ENCODE data around the gene DAZAP2. TPM values are rescaled to one million over a fixed set of nuclear protein-coding genes. Genes with fewer than 3 reads are reported as not detected.

The DAZAP2 gene
- total RNA-seq, 1 donor from 2014 or later: 48.4 TPM

DNA sequence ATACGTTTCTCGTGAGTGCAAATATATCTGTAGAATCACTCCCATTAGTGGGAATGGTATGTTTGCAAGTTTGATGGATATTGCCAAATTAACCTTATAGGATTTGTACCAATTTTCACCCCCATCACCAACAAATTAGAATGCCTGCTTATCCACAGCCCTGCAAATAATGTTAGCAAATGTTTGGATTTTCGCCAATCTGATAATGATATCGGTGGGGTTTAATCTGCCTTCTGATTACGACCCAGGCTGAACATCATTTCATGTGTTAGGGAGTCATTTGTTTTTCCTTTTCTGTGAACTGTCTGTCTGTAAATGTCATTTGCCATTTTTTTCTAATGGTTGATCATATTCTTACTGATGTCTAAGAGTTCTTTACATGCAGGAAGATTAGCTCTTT is 4.1 kb upstream of the DAZAP2 start:
- Mint-ChIP-seq H3K36me3 (no peaks in the 10 kb centered on the region), H3K27me3 (ENCODE audit: insufficient read depth, low read depth) (no peaks in the 10 kb centered on the region), H3K4me1 (peaks cover 7% of the 10 kb centered on the region), H3K4me3 (no peak overlapping the region), H3K27ac (no peak overlapping the region), H3K9me3 (no peaks in the 10 kb centered on the region)
- Histone ChIP-seq H3K27me3 (no peaks in the 10 kb centered on the region), H3K4me2 (no peak overlapping the region), H3K79me2 (ENCODE audit: low read depth) (peaks cover 3% of the 10 kb centered on the region), H3K9me3 (ENCODE audit: low read depth) (no peaks in the 10 kb centered on the region), H3K4me3 (no peak overlapping the region), H3K9ac (no peak overlapping the region), H3F3A (ENCODE audit: low read depth) (peaks cover 16% of the 10 kb centered on the region), H4K20me1 (ENCODE audit: low read depth) (no peaks in the 10 kb centered on the region), H3K36me3 (no peaks in the 10 kb centered on the region), H2AFZ (replicated peaks) (no peak overlapping the region), H3K4me1 (peaks cover 3% of the 10 kb centered on the region), H3K27ac (no peak overlapping the region)
- TF ChIP-seq CTCF (IDR thresholded peaks at IDR 0.05): no peak
- no peak for TF ChIP-seq EZH2 (IDR thresholded peaks at IDR 0.05)
- no peak for TF ChIP-seq EZH2phosphoT487 (IDR thresholded peaks at IDR 0.05)
- DNase-seq (ENCODE audit: low spot score): no peak

- no peaks in the 10 kb centered on the region for H3K27me3 ChIP-seq
- peak overlapping the region; percentile 96 for H3K4me3 Mint-ChIP-seq
- no peak overlapping the region for H3K27ac ChIP-seq
- no peaks in the 10 kb centered on the region for H3K9me3 ChIP-seq (ENCODE audit: low read depth)
- peak overlapping the region; percentile 51 for H2AFZ ChIP-seq (replicated peaks)
- H3F3A ChIP-seq (ENCODE audit: low read depth): peaks cover 20% of the 10 kb centered on the region
- peaks cover 14% of the 10 kb centered on the region for H3K36me3 Mint-ChIP-seq
- TF ChIP-seq EZH2 (IDR thresholded peaks at IDR 0.05) (no peak), CTCF (IDR thresholded peaks at IDR 0.05) (no peak), EZH2phosphoT487 (IDR thresholded peaks at IDR 0.05) (no peak)
- H3K36me3 ChIP-seq: peaks cover 4% of the 10 kb centered on the region
- peak overlapping the region; percentile 97 for H3K4me3 ChIP-seq
- no peaks in the 10 kb centered on the region for H3K27me3 Mint-ChIP-seq (ENCODE audit: insufficient read depth, low read depth)
- peaks cover 12% of the 10 kb centered on the region for H3K79me2 ChIP-seq (ENCODE audit: low read depth)
- peaks cover 14% of the 10 kb centered on the region for H3K4me1 Mint-ChIP-seq
- no peaks in the 10 kb centered on the region for H4K20me1 ChIP-seq (ENCODE audit: low read depth)
- peaks cover 3% of the 10 kb centered on the region for H3K4me1 ChIP-seq
- H3K27ac Mint-ChIP-seq: peak overlapping the region; percentile 35
- no peaks in the 10 kb centered on the region for H3K9me3 Mint-ChIP-seq
- DNase-seq (ENCODE audit: low spot score): no peak
- H3K4me2 ChIP-seq: peak overlapping the region; percentile 79
- H3K9ac ChIP-seq: no peak overlapping the region
These were observed 553 bp upstream of the DAZAP2 start for GRCh38 chr12:51238037-51238509.

DNA sequence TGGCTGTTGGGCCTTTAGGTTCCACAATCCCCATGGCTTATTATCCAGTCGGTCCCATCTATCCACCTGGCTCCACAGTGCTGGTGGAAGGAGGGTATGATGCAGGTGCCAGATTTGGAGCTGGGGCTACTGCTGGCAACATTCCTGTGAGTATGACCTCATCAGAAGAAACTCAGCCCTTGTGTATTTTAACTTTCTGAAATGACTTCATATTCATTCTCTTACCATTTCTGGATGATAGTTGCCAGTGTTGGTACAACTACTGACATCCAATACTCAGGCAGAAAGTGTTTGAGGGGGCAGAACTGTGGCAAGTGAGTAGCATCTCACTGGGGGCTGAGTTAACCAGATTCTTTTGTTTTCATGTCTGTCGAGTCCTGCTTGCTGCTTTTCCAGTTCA is 2.3 kb downstream of the DAZAP2 start:
- Mint-ChIP-seq H3K27ac (no peak overlapping the region), H3K36me3 (peaks cover 17% of the 10 kb centered on the region), H3K9me3 (no peaks in the 10 kb centered on the region), H3K4me3 (peak overlapping the region; percentile 96), H3K4me1 (peaks cover 17% of the 10 kb centered on the region), H3K27me3 (ENCODE audit: insufficient read depth, low read depth) (no peaks in the 10 kb centered on the region)
- no peak overlapping the region for H3K9ac ChIP-seq
- H3K4me1 ChIP-seq: peaks cover 3% of the 10 kb centered on the region
- no peak overlapping the region for H3K4me2 ChIP-seq
- H3K27me3 ChIP-seq: no peaks in the 10 kb centered on the region
- no peak overlapping the region for H3K4me3 ChIP-seq
- no peak overlapping the region for H3K27ac ChIP-seq
- no peak for TF ChIP-seq EZH2 (IDR thresholded peaks at IDR 0.05)
- TF ChIP-seq CTCF (IDR thresholded peaks at IDR 0.05): no peak
- TF ChIP-seq EZH2phosphoT487 (IDR thresholded peaks at IDR 0.05): no peak
- peaks cover 20% of the 10 kb centered on the region for H3F3A ChIP-seq (ENCODE audit: low read depth)
- DNase-seq (ENCODE audit: low spot score): no peak
- no peaks in the 10 kb centered on the region for H3K9me3 ChIP-seq (ENCODE audit: low read depth)
- no peak overlapping the region for H2AFZ ChIP-seq (replicated peaks)
- H4K20me1 ChIP-seq (ENCODE audit: low read depth): no peaks in the 10 kb centered on the region
- peaks cover 12% of the 10 kb centered on the region for H3K79me2 ChIP-seq (ENCODE audit: low read depth)
- peaks cover 4% of the 10 kb centered on the region for H3K36me3 ChIP-seq

Data from neural progenitor cell (in vitro differentiated cells).